HepG2 (cell line): ENCODE measurements around the gene LRRC74B. TPM values are rescaled to one million over a fixed set of nuclear protein-coding genes. Genes with fewer than 3 reads are reported as not detected.

Source experiments
- BRCA1 ChIP-seq: sonication (generic); formaldehyde crosslinking; IDR thresholded peaks from 2 replicates; pipeline ENCODE4 v1.4.0; 2020; ENCODE audit warnings: missing genetic modification reagents
- CCDC6 ChIP-seq: sonication (generic); formaldehyde crosslinking; IDR thresholded peaks from 2 replicates; pipeline ENCODE4 v1.8.1; 2022; ENCODE audit warnings: mild to moderate bottlenecking, missing genetic modification reagents, moderate library complexity
- HMG20B ChIP-seq: conservative IDR thresholded peaks from 2 replicates; pipeline ENCODE4 v1.6.1; 2016; ENCODE audit warnings: missing genetic modification reagents, missing compliant biosample characterization
- MYNN ChIP-seq: sonication (generic); formaldehyde crosslinking; IDR thresholded peaks from 2 replicates; pipeline ENCODE4 v1.4.0; 2020; ENCODE audit warnings: mild to moderate bottlenecking, low read depth, missing genetic modification reagents
- PPARG ChIP-seq: conservative IDR thresholded peaks from 2 replicates; pipeline ENCODE4 v1.6.1; 2016; ENCODE audit warnings: missing biosample characterization, missing genetic modification reagents
- PRMT3 ChIP-seq: sonication (generic); formaldehyde crosslinking; IDR thresholded peaks from 2 replicates; pipeline ENCODE4 v1.8.1; 2022; ENCODE audit warnings: low read depth, mild to moderate bottlenecking, moderate library complexity, missing genetic modification reagents, borderline replicate concordance
- RAD51 ChIP-seq: fragments of 450-650 bp; IDR thresholded peaks from 2 replicates; pipeline ENCODE4 v1.6.1; 2016; ENCODE audit warnings: borderline replicate concordance
- SALL2 ChIP-seq: sonication (generic); formaldehyde crosslinking; IDR thresholded peaks from 2 replicates; pipeline ENCODE4 v1.8.1; 2023; ENCODE audit warnings: mild to moderate bottlenecking, missing genetic modification reagents, inconsistent platforms
- ZBTB42 ChIP-seq: sonication (generic); formaldehyde crosslinking; IDR thresholded peaks from 2 replicates; pipeline ENCODE4 v1.5.0; 2020; ENCODE audit warnings: mild to moderate bottlenecking, missing genetic modification reagents
- ZBTB7B ChIP-seq: sonication (generic); formaldehyde crosslinking; IDR thresholded peaks from 2 replicates; pipeline ENCODE4 v1.4.0; 2020; ENCODE audit warnings: missing genetic modification reagents
- ZNF264 ChIP-seq: sonication (generic); formaldehyde crosslinking; IDR thresholded peaks from 2 replicates; pipeline ENCODE4 v1.4.0; 2020; ENCODE audit warnings: missing genetic modification reagents
- ZNF296 ChIP-seq: sonication (generic); formaldehyde crosslinking; conservative IDR thresholded peaks from 2 replicates; pipeline ENCODE4 v1.5.0; 2020; ENCODE audit warnings: mild to moderate bottlenecking, missing genetic modification reagents
- ZNF546 ChIP-seq: sonication (generic); formaldehyde crosslinking; conservative IDR thresholded peaks from 2 replicates; pipeline ENCODE4 v1.8.1; 2023; ENCODE audit warnings: mild to moderate bottlenecking, missing genetic modification reagents
- ZNF598 ChIP-seq: sonication (generic); formaldehyde crosslinking; IDR thresholded peaks from 2 replicates; pipeline ENCODE4 v1.5.1; 2020; ENCODE audit warnings: mild to moderate bottlenecking, missing genetic modification reagents, borderline replicate concordance
- ZNF782 ChIP-seq: sonication (generic); formaldehyde crosslinking; IDR thresholded peaks from 2 replicates; pipeline ENCODE4 v1.4.0; 2020; ENCODE audit warnings: missing genetic modification reagents, mild to moderate bottlenecking, borderline replicate concordance
- polyA plus RNA-seq, 8 experiments: library from polyadenylated mRNA; depleted of rRNA in 3 of 8; stranded (reverse) in 7 of 8; unstranded in 1 of 8; fragments of >200 nt; fragmentation: Illumina TruSeq in 4 of 8; extraction: Trizol in 4 of 8; gene quantifications; 2 replicates each; pipeline versions ENCODE4 v1.2.1 to v1.2.3, GENCODE V29; 2011 to 2016; ENCODE audit warnings: low read depth in 4 of 8, missing spikeins in 1 of 8, mixed read lengths in 1 of 8; ENCODE audit not compliant: insufficient read depth in 1 of 8
- total RNA-seq, 5 experiments: library from RNA; depleted of rRNA; stranded (reverse); fragments of >200 nt; fragmentation: Illumina TruSeq; extraction: Trizol; gene quantifications; 2 replicates each; pipeline ENCODE4 v1.2.3, GENCODE V29; 2016; ENCODE audit warnings: low read depth in 1 of 5
- TF ChIP-seq, protein P1 (sequence below): sonication (generic); formaldehyde crosslinking; IDR thresholded peaks from 2 replicates; pipeline ENCODE4 v1.4.0; 2020; ENCODE audit warnings: missing genetic modification reagents; ENCODE audit errors: not compliant biosample characterization
- TF ChIP-seq, protein P2 (sequence below): sonication (generic); formaldehyde crosslinking; IDR thresholded peaks from 2 replicates; pipeline ENCODE4 v1.9.0; 2021; ENCODE audit warnings: missing genetic modification reagents, borderline replicate concordance
- TF ChIP-seq, protein P3 (sequence below): IDR thresholded peaks from 2 replicates; pipeline ENCODE4 v1.6.1; 2018; ENCODE audit warnings: missing genetic modification reagents
- TF ChIP-seq, protein P4 (sequence below): sonication (generic); formaldehyde crosslinking; IDR thresholded peaks from 2 replicates; pipeline ENCODE4 v1.4.0; 2020; ENCODE audit warnings: missing genetic modification reagents
- TF ChIP-seq, protein P5 (sequence below): IDR thresholded peaks from 2 replicates; pipeline ENCODE4 v1.6.1; 2016; ENCODE audit warnings: low read depth, borderline replicate concordance

Gene LRRC74B
- total and polyA plus RNA-seq, 2 of the 13 experiments (the other 11 are each of a cell fraction or from before 2014, with no cell fraction given): not detected

DNA sequence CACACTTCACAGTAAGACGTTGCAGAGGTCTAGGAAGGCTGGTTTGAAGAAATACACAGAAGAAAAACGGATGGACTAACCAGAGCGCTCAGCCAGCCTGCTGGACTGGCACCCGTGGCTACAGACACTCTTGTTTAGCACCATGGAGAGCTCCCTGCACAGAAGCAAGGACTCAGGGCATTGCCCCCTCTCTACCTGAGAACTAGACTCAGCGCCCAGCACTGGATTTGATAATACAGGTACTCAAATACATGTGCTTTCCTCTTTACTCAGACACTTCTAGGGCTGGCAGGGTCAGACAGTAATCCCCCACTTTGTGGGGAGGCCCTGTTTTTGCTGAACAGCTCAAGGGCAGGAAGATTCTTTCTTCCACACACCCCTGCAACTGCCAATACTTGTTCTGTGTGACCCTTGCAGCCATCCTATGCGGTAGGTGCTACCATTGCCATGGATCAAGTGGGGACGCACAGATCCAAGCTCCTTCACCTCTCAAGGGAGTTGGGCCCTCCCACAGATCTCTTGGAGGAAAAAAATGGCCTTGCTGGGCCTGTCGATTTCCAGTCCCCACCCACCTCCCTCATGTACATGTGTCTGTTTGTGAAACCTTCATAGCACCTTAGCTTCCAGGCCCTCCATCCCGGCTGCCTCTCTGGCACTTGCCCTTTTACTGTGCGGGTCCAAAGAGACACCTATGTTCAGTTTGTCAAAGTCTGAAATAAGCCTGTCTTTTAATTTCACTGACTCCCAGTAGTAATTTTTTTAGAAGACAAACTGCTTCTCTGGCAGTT lies 35.9 kb upstream of the LRRC74B start (continued):
- TF ChIP-seq MYNN (CRISPR knock-in tag): peak; percentile 80; the same call in 1 of the 2 replicates
- peak; percentile 67; the same call in 1 of the 2 replicates for TF ChIP-seq CCDC6
- TF ChIP-seq, protein P1, sequence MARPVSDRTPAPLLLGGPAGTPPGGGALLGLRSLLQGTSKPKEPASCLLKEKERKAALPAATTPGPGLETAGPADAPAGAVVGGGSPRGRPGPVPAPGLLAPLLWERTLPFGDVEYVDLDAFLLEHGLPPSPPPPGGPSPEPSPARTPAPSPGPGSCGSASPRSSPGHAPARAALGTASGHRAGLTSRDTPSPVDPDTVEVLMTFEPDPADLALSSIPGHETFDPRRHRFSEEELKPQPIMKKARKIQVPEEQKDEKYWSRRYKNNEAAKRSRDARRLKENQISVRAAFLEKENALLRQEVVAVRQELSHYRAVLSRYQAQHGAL (CRISPR knock-in tag): no peak
- TF ChIP-seq, protein P2, sequence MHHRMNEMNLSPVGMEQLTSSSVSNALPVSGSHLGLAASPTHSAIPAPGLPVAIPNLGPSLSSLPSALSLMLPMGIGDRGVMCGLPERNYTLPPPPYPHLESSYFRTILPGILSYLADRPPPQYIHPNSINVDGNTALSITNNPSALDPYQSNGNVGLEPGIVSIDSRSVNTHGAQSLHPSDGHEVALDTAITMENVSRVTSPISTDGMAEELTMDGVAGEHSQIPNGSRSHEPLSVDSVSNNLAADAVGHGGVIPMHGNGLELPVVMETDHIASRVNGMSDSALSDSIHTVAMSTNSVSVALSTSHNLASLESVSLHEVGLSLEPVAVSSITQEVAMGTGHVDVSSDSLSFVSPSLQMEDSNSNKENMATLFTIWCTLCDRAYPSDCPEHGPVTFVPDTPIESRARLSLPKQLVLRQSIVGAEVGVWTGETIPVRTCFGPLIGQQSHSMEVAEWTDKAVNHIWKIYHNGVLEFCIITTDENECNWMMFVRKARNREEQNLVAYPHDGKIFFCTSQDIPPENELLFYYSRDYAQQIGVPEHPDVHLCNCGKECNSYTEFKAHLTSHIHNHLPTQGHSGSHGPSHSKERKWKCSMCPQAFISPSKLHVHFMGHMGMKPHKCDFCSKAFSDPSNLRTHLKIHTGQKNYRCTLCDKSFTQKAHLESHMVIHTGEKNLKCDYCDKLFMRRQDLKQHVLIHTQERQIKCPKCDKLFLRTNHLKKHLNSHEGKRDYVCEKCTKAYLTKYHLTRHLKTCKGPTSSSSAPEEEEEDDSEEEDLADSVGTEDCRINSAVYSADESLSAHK (CRISPR knock-in tag): 0 out of 2 replicates have a peak, but pooled peaks have one; percentile 81
- TF ChIP-seq ZNF782 (CRISPR knock-in tag): 0 out of 2 replicates have a peak, but pooled peaks have one; percentile 35
- TF ChIP-seq ZNF598 (CRISPR knock-in tag): no peak
- peak; percentile 91 for TF ChIP-seq BRCA1 (CRISPR knock-in tag)
- no peak for TF ChIP-seq RAD51
- peak; percentile 62; the same call in 1 of the 2 replicates for TF ChIP-seq ZBTB7B (CRISPR knock-in tag)
- TF ChIP-seq ZNF264 (CRISPR knock-in tag): 0 out of 2 replicates have a peak, but pooled peaks have one; percentile 34
- TF ChIP-seq SALL2 (CRISPR knock-in tag): peak; percentile 75
- 0 out of 2 replicates have a peak, but pooled peaks have one; percentile 41 for TF ChIP-seq PRMT3
- TF ChIP-seq, protein P3, sequence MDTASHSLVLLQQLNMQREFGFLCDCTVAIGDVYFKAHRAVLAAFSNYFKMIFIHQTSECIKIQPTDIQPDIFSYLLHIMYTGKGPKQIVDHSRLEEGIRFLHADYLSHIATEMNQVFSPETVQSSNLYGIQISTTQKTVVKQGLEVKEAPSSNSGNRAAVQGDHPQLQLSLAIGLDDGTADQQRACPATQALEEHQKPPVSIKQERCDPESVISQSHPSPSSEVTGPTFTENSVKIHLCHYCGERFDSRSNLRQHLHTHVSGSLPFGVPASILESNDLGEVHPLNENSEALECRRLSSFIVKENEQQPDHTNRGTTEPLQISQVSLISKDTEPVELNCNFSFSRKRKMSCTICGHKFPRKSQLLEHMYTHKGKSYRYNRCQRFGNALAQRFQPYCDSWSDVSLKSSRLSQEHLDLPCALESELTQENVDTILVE (CRISPR knock-in tag): peak; percentile 90
- TF ChIP-seq ZNF296 (CRISPR knock-in tag): 0 out of 2 replicates have a peak, but pooled peaks have one; percentile 51
- TF ChIP-seq, protein P4, sequence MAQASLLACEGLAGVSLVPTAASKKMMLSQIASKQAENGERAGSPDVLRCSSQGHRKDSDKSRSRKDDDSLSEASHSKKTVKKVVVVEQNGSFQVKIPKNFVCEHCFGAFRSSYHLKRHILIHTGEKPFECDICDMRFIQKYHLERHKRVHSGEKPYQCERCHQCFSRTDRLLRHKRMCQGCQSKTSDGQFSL: no peak
- TF ChIP-seq HMG20B (CRISPR knock-in tag): peak; percentile 75; the same call in 1 of the 2 replicates
- TF ChIP-seq, protein P5, sequence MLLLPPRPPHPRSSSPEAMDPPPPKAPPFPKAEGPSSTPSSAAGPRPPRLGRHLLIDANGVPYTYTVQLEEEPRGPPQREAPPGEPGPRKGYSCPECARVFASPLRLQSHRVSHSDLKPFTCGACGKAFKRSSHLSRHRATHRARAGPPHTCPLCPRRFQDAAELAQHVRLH: peak; percentile 95
- peak; percentile 59; the same call in 1 of the 2 replicates for TF ChIP-seq PPARG
- TF ChIP-seq ZNF546 (CRISPR knock-in tag): 0 out of 2 replicates have a peak, but pooled peaks have one; percentile 55
- TF ChIP-seq ZBTB42 (CRISPR knock-in tag): no peak
